ENCODE results near the gene KDM4E.

Gene KDM4E

DNA sequence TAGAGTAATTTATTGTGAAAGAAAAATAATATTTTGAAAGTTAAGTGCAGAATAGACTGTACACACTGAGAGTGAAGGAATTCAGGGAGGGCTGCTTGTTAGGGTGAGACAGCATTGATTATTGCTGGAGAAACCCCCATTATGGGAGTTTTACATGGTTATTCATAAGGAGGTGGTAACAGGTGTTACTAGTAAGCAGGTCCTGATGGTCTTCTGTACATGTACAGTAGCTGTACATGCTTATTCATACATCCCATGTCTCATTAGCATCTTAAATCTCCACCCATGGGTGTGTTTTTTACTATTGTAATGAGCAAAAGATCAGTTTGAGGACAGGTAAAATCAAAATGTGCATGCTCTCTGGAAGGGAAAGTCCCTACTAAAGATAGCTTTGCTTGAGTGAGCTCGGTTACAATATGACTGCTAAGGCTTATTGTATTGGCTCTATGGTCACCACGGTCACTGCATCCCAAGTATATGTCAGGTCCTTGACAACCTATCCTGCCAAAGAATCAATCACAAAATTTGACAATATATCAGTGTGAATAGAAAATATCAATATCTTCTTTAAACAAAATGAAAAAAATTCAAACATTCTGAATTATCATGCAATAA is 30.3 kb downstream of the KDM4E start:
- Histone ChIP-seq H3K4me2 (ENCODE audit: low read length) (no peak overlapping the region), H3K36me3 (ENCODE audit: insufficient read depth, low read length) (no peaks in the 10 kb centered on the region), H3K27ac (ENCODE audit: low read depth, low read length, poor library complexity, severe bottlenecking) (no peak overlapping the region), H3K9ac (ENCODE audit: low read length) (no peak overlapping the region), H3K4me3 (ENCODE audit: low read depth, low read length, poor library complexity, severe bottlenecking) (no peak overlapping the region), H3F3A (ENCODE audit: insufficient read depth, low read length) (no peaks in the 10 kb centered on the region), H3K9me3 (ENCODE audit: low read length) (no peaks in the 10 kb centered on the region), H4K20me1 (ENCODE audit: insufficient read depth, low read length) (no peaks in the 10 kb centered on the region), H3K27me3 (ENCODE audit: insufficient read depth, low read length) (no peaks in the 10 kb centered on the region), H3K4me1 (ENCODE audit: insufficient read depth, low read length, severe bottlenecking) (no peaks in the 10 kb centered on the region), H3K79me2 (ENCODE audit: insufficient read depth, low read length) (no peaks in the 10 kb centered on the region), H3K9me2 (ENCODE audit: low read depth, low read length) (no peaks in the 10 kb centered on the region), H2AFZ (ENCODE audit: low read length) (no peak overlapping the region)
- TF ChIP-seq EZH2 (IDR thresholded peaks at IDR 0.05; ENCODE audit: borderline replicate concordance, low read length) = no peak

DNA sequence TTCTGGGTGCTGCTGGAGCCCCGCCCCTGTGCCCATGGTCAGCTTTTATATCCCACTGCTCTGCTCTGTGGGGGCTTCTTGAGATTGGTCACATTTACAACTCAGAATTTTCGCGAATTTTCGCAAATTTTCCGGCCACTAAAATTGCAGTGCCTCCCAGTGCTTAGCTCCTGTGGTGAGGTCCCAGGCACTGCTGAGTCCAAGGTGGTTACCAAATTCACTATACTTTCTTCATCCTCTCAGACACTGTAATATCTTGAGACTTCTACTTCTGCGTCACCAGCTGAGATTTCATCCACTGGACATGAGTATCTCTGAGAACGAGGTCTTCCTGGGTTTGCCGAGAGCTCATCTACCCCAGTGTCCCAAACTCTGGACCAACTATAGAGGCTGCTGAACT is 32.9 kb downstream of the KDM4E start:
- Histone ChIP-seq H3K36me3 (ENCODE audit: insufficient read depth, low read length) (no peaks in the 10 kb centered on the region), H3K9me3 (ENCODE audit: low read length) (no peaks in the 10 kb centered on the region), H3F3A (ENCODE audit: insufficient read depth, low read length) (no peaks in the 10 kb centered on the region), H3K9ac (ENCODE audit: low read length) (no peak overlapping the region), H3K9me2 (ENCODE audit: low read depth, low read length) (no peaks in the 10 kb centered on the region), H3K4me1 (ENCODE audit: insufficient read depth, low read length, severe bottlenecking) (no peaks in the 10 kb centered on the region), H4K20me1 (ENCODE audit: insufficient read depth, low read length) (no peaks in the 10 kb centered on the region), H2AFZ (ENCODE audit: low read length) (no peak overlapping the region), H3K27ac (ENCODE audit: low read depth, low read length, poor library complexity, severe bottlenecking) (no peak overlapping the region), H3K27me3 (ENCODE audit: insufficient read depth, low read length) (no peaks in the 10 kb centered on the region), H3K79me2 (ENCODE audit: insufficient read depth, low read length) (no peaks in the 10 kb centered on the region), H3K4me3 (ENCODE audit: low read depth, low read length, poor library complexity, severe bottlenecking) (no peak overlapping the region), H3K4me2 (ENCODE audit: low read length) (no peak overlapping the region)
- TF ChIP-seq, protein P1, sequence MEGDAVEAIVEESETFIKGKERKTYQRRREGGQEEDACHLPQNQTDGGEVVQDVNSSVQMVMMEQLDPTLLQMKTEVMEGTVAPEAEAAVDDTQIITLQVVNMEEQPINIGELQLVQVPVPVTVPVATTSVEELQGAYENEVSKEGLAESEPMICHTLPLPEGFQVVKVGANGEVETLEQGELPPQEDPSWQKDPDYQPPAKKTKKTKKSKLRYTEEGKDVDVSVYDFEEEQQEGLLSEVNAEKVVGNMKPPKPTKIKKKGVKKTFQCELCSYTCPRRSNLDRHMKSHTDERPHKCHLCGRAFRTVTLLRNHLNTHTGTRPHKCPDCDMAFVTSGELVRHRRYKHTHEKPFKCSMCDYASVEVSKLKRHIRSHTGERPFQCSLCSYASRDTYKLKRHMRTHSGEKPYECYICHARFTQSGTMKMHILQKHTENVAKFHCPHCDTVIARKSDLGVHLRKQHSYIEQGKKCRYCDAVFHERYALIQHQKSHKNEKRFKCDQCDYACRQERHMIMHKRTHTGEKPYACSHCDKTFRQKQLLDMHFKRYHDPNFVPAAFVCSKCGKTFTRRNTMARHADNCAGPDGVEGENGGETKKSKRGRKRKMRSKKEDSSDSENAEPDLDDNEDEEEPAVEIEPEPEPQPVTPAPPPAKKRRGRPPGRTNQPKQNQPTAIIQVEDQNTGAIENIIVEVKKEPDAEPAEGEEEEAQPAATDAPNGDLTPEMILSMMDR (IDR thresholded peaks at IDR 0.05; ENCODE audit: low read length) = no peak
- no peak for TF ChIP-seq EZH2 (IDR thresholded peaks at IDR 0.05; ENCODE audit: borderline replicate concordance, low read length)

DNA sequence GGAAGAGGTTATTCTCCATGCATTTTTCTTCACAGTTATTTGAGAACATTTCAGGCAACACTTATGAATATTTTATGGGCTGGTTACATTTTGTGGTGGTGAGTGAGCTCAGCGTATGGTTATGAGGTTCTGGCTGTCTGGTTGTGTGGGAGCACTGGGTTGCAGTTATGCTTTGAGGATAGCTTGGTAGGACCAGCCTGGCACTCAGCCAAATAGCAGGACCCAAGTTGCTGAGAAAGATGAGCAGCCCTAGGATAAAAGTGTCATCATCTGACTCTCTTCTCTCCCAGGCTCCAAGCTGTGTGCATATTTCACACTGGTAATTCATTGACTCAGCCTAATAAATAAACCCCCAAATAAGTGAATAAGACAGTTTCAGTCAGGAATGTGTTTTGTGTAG is 33.6 kb downstream of the KDM4E start:
- Histone ChIP-seq H3F3A (ENCODE audit: insufficient read depth, low read length) (no peaks in the 10 kb centered on the region), H3K36me3 (ENCODE audit: insufficient read depth, low read length) (no peaks in the 10 kb centered on the region)
- no peak for TF ChIP-seq EZH2 (IDR thresholded peaks at IDR 0.05; ENCODE audit: borderline replicate concordance, low read length)
- TF ChIP-seq, protein P1 (IDR thresholded peaks at IDR 0.05; ENCODE audit: low read length) = no peak

DNA sequence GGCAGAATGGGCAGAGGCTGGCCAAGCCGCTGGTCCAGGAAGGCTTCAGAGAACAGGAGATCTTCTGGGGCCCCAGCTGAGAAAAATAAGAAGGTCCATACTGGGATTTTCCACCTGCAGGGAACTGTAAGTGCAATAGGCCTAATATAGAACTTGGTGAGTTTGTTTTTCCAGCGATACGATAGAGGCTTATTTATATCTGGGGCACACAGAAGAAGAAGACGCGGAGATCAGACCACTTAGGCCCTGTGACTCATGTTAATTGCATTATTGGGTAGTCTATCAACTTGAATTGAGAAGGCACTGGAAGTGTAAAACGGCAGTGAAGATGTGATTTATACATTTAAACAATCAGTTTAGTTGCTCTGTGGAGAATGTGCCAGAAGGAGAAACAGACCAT is 34.0 kb downstream of the KDM4E start:
- Histone ChIP-seq H3K4me3 (ENCODE audit: low read depth, low read length, poor library complexity, severe bottlenecking) (no peak overlapping the region), H3K4me1 (ENCODE audit: insufficient read depth, low read length, severe bottlenecking) (no peaks in the 10 kb centered on the region), H3K9ac (ENCODE audit: low read length) (no peak overlapping the region), H3K27ac (ENCODE audit: low read depth, low read length, poor library complexity, severe bottlenecking) (no peak overlapping the region), H2AFZ (ENCODE audit: low read length) (no peak overlapping the region), H3F3A (ENCODE audit: insufficient read depth, low read length) (no peaks in the 10 kb centered on the region), H4K20me1 (ENCODE audit: insufficient read depth, low read length) (no peaks in the 10 kb centered on the region), H3K9me3 (ENCODE audit: low read length) (no peaks in the 10 kb centered on the region), H3K9me2 (ENCODE audit: low read depth, low read length) (no peaks in the 10 kb centered on the region), H3K4me2 (ENCODE audit: low read length) (no peak overlapping the region), H3K36me3 (ENCODE audit: insufficient read depth, low read length) (no peaks in the 10 kb centered on the region), H3K27me3 (ENCODE audit: insufficient read depth, low read length) (no peaks in the 10 kb centered on the region), H3K79me2 (ENCODE audit: insufficient read depth, low read length) (no peaks in the 10 kb centered on the region)
- TF ChIP-seq, protein P1 (IDR thresholded peaks at IDR 0.05; ENCODE audit: low read length) = no peak
- TF ChIP-seq EZH2 (IDR thresholded peaks at IDR 0.05; ENCODE audit: borderline replicate concordance, low read length) = no peak

More for the DNA sequence above, 33.6 kb downstream of the KDM4E start:
- Histone ChIP-seq H2AFZ (ENCODE audit: low read length) (no peak overlapping the region), H3K9me3 (ENCODE audit: low read length) (no peaks in the 10 kb centered on the region), H3K4me2 (ENCODE audit: low read length) (no peak overlapping the region), H3K9ac (ENCODE audit: low read length) (no peak overlapping the region), H4K20me1 (ENCODE audit: insufficient read depth, low read length) (no peaks in the 10 kb centered on the region), H3K79me2 (ENCODE audit: insufficient read depth, low read length) (no peaks in the 10 kb centered on the region), H3K9me2 (ENCODE audit: low read depth, low read length) (no peaks in the 10 kb centered on the region), H3K27me3 (ENCODE audit: insufficient read depth, low read length) (no peaks in the 10 kb centered on the region), H3K27ac (ENCODE audit: low read depth, low read length, poor library complexity, severe bottlenecking) (no peak overlapping the region), H3K4me1 (ENCODE audit: insufficient read depth, low read length, severe bottlenecking) (no peaks in the 10 kb centered on the region), H3K4me3 (ENCODE audit: low read depth, low read length, poor library complexity, severe bottlenecking) (no peak overlapping the region)

All from OCI-LY1 (cell line).